D721Med (cell line): ENCODE data around the gene ALS2.
"Not testable (repeated sequence)": the region's sequence is repeated elsewhere in the genome, so short reads cannot be mapped to it uniquely, and the experiment has no call there.

Experiments used
- DNase-seq: peaks from one replicate; pipeline ENCODE4 v3.0.0; 2011; ENCODE audit warnings: low spot score; ENCODE audit not compliant: insufficient read length
- FAIRE-seq: peaks from 2 replicates; lab custom pipeline; 2011; peaks lifted over from hg19 to GRCh38; lab: Jason Lieb, UNC
- TF ChIP-seq, protein P1 (sequence below): IDR thresholded peaks from 2 replicates; pipeline ENCODE4 v1.5.1; 2012; ENCODE audit warnings: mild to moderate bottlenecking, control low read depth; ENCODE audit not compliant: insufficient read depth; ENCODE audit errors: missing control alignments

The ALS2 gene

DNA sequence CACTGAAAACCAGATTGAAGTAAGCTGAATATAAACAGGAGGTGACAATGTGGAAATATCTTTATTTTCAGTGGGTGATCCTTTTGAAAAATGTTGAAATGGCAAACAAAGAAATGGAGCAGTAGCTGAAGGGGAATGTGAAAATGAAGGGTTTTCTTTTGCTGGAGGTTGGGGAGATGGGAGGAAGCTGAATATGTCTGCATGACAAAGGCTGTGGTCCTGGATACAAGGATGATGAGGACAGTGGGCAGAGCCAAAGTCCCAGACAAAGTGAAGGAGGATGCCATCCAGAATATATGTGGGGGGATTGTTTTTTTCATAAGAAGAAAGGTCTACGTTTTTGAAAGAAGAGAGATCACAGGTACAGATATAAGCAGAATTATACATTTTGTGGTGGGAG lies 6.7 kb downstream of the ALS2 start:
- no peak for FAIRE-seq

DNA sequence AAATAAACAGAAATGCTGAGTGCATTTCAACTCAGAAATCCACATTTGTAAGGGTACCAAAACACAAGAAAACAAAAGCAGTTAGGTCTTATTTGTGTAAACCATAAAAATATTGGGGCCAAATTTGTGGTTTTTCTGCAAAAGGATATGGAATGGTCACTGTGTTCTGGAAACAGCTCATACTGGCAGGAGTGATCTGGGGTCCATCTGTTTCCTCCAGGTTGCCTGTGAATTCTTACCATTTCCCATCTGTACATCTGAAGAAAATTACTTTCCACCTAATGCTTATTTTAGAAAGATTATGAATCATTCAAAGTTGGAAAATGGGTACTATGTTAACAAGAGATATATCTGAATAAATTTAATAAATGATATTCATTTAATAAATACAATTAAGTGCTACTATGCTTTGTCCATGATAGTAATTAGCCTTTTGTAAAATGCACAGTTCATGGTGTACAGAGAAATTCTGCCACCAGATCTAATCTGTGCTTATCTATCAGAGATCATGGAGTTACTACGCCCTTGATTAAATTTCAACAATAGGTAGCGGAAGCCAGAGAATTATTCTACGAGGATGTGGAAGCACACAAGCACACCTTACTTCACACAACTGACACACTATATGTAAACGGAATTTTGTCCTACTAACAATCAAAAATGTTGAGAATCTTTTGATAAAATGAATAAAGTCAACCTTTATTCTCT lies 10.9 kb downstream of the ALS2 start:
- TF ChIP-seq, protein P1, sequence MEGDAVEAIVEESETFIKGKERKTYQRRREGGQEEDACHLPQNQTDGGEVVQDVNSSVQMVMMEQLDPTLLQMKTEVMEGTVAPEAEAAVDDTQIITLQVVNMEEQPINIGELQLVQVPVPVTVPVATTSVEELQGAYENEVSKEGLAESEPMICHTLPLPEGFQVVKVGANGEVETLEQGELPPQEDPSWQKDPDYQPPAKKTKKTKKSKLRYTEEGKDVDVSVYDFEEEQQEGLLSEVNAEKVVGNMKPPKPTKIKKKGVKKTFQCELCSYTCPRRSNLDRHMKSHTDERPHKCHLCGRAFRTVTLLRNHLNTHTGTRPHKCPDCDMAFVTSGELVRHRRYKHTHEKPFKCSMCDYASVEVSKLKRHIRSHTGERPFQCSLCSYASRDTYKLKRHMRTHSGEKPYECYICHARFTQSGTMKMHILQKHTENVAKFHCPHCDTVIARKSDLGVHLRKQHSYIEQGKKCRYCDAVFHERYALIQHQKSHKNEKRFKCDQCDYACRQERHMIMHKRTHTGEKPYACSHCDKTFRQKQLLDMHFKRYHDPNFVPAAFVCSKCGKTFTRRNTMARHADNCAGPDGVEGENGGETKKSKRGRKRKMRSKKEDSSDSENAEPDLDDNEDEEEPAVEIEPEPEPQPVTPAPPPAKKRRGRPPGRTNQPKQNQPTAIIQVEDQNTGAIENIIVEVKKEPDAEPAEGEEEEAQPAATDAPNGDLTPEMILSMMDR, result no peak
- DNase-seq (no peak), FAIRE-seq (peak; percentile 35)

More for the DNA sequence above, 6.7 kb downstream of the ALS2 start:
- TF ChIP-seq, protein P1, result no peak
- DNase-seq, result no peak

DNA sequence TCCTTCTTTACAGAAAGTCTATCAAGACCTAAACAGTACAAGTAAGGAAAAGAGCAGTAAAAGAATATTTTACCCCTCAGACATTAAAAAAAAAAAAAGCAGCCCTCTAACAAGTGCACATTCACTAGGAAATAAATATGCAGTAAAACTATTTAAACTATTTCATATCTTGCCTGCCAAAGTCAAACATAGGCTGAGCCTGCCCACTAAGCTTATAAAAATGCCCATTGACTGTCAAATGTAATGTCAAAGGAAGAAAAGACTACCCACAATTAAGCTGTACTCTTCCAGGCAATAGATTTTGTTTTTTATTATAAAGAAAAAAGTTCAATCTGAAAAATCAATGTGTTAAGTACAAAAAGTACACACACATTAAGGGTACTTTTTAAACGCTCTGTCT lies 11.8 kb downstream of the ALS2 start:
- TF ChIP-seq, protein P1, result no peak
- no peak for FAIRE-seq
- no peak for DNase-seq

DNA sequence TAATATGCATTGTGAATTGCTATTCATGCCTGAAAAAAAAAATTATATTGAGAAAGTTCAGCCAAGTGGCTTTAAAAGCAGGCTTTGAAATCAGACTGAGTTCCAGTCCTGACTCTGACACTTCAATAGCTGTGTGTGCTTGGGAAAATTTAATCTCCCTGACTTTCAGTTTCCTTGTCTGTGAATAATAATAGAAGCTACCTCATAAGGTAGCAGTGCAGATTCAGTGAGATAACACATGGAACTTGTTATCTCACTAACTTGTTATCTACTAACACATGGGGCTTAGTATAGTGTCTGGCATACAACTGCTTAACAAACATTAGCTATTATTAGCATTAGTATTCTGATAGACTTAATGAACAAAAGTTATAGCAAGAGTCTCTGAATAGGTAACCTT lies 14.9 kb downstream of the ALS2 start:
- TF ChIP-seq, protein P1, result no peak
- DNase-seq, result no peak
- no peak for FAIRE-seq

DNA sequence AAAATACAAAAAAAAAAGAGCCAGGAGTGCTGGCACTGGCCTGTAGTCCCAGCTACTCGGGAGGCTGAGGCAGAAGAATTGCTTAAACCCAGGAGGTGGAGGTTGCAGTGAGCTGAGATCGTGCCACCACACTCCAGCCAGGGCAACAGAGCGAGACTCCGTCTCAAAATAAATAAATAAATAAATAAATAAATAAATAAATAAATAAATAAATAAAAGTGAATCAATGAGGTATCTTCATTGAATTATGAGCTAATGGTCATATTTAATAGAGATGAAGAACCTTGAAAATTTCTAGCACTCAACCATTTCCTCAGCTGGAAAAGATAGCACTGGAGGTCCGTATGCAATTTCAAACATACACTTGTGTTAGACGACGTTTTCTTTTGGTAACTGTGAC lies 16.3 kb downstream of the ALS2 start:
- DNase-seq, FAIRE-seq: not testable (repeated sequence)

DNA sequence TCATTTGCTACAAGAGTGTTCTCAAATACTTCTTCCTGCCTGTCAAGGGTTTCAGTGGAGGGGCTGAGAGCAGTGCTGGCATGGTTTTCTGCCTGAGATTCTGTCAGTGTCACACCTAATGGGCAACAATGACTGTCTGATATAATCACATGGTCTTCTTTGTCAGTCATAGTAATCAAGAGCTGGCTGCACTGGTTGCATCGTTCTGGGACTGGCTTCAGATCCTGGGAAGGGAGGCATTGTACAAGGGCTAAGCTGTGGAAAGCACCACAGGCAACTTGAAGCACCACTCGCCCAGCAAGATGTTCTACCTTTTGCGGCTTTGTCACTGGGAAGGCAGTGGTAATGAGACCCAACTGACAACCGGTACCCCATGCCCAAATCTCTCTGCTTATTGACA lies 19.6 kb downstream of the ALS2 start:
- DNase-seq (no peak), FAIRE-seq (no peak)
- TF ChIP-seq, protein P1, result no peak

DNA sequence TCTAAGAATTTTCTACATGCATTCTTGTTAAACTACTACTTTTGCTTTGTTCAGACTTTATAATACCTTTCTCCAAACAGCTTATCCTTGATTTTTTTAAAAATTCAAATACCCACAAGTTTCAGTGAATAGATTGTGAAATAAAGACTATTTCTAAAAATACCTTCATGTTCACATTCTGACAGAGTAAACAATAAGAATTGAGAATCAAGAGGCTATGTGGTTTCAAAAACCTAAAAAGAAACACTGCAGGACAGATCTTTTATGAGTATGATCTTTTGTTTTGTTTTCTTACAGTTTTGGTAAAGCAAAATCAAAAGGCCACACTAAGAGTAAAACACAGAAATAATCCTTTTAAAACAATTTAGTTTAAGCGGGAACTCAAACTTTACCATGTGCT lies 21.2 kb downstream of the ALS2 start:
- DNase-seq (no peak), FAIRE-seq (no peak)
- TF ChIP-seq, protein P1, result no peak
